Endothelial cell of umbilical vein (primary cell): ENCODE data around the gene DGKH. TPM values are rescaled to one million over a fixed set of nuclear protein-coding genes. Genes with fewer than 3 reads are reported as not detected.

Source experiments
- BruUV-seq: library from RNA; stranded (reverse); fragments of 400-500 nt; replicated peaks from 2 replicates; lab custom pipeline; 2021; lab: Mats Ljungman, UMichigan
- CTCF ChIA-PET: fragments of 300-600, 350-600 bp; sonication (Branson Sonifier 250); formaldehyde crosslinking; loops from one replicate; lab custom pipeline; 2021; ENCODE audit warnings: antibody characterized with exemption, inconsistent platforms; lab: Charles Lee
- POLR2A ChIA-PET: fragments of 300-600, 350-600 bp; sonication (Branson Sonifier 250); formaldehyde crosslinking; loops from one replicate; lab custom pipeline; 2021; ENCODE audit warnings: antibody characterized with exemption, inconsistent platforms; lab: Charles Lee
- DNase-seq: peaks from one replicate; pipeline ENCODE4 v3.0.0-alpha.2; 2011; ENCODE audit warnings: low read depth, low spot score
- FAIRE-seq: peaks from 2 replicates; lab custom pipeline; 2011; peaks lifted over from hg19 to GRCh38; lab: Jason Lieb, UNC
- H2AFZ ChIP-seq: 2 replicates; pipeline ENCODE4 v1.6.0; 2012; ENCODE audit warnings: low read depth, low read length, control low read depth, inconsistent platforms
- H3K27ac ChIP-seq: 2 replicates; pipeline ENCODE4 v1.5.1; 2011; ENCODE audit warnings: low read depth, mild to moderate bottlenecking, control low read depth, low read length, moderate library complexity; ENCODE audit not compliant: insufficient read depth
- H3K27me3 ChIP-seq, 2 experiments: 2 replicates each; pipeline versions ENCODE4 v1.6.0 to v1.6.1; 2011; ENCODE audit warnings: low read length in 2 of 2, mixed read lengths in 1 of 2; ENCODE audit not compliant: control insufficient read depth in 2 of 2, insufficient read depth in 2 of 2
- H3K36me3 ChIP-seq, 2 experiments: 2 replicates in 1 of 2; 3 replicates in 1 of 2; pipeline ENCODE4 v1.5.1; 2011; ENCODE audit warnings: low read length in 2 of 2, mild to moderate bottlenecking in 1 of 2, moderate library complexity in 1 of 2; ENCODE audit not compliant: control insufficient read depth in 2 of 2, insufficient read depth in 2 of 2; ENCODE audit errors: extremely low read depth in 1 of 2
- H3K4me1 ChIP-seq: 3 replicates; pipeline ENCODE4 v1.5.1; 2011; ENCODE audit warnings: mild to moderate bottlenecking, low read length; ENCODE audit not compliant: control insufficient read depth, insufficient read depth; ENCODE audit errors: extremely low read depth
- H3K4me2 ChIP-seq: 2 replicates; pipeline ENCODE4 v1.6.1; 2011; ENCODE audit warnings: low read length, control low read depth, mixed read lengths; ENCODE audit not compliant: insufficient read depth
- H3K4me3 ChIP-seq, 3 experiments: fragments of 200-600 bp in 1 of 3; sonication (generic), shearing (Covaris generic) in 1 of 3; replicated peaks in 1 of 3; 2 replicates each; pipeline ENCODE4 v1.5.1; 2011 to 2016; ENCODE audit warnings: control low read depth in 3 of 3, low read length in 3 of 3, mild to moderate bottlenecking in 2 of 3, inconsistent platforms in 1 of 3, low read depth in 1 of 3, moderate library complexity in 1 of 3; ENCODE audit not compliant: insufficient read depth in 1 of 3
- H3K79me2 ChIP-seq: 2 replicates; pipeline ENCODE4 v1.6.0; 2012; ENCODE audit warnings: low read length, inconsistent platforms; ENCODE audit not compliant: control insufficient read depth, insufficient read depth
- H3K9ac ChIP-seq: replicated peaks from 2 replicates; pipeline ENCODE3; 2011; ENCODE audit warnings: low read length, control low read depth; ENCODE audit not compliant: insufficient read depth; ENCODE audit errors: extremely low read depth
- H3K9me1 ChIP-seq: replicated peaks from 3 replicates; pipeline ENCODE4 v1.6.0; 2011; ENCODE audit warnings: mild to moderate bottlenecking, low read length; ENCODE audit not compliant: control insufficient read depth, insufficient read depth; ENCODE audit errors: extremely low read depth
- H3K9me3 ChIP-seq: replicated peaks from 2 replicates; pipeline ENCODE4 v1.5.1; 2012; ENCODE audit warnings: low read length, inconsistent platforms; ENCODE audit not compliant: control insufficient read depth, insufficient read depth
- H4K20me1 ChIP-seq: replicated peaks from 2 replicates; pipeline ENCODE3; 2011; ENCODE audit warnings: mild to moderate bottlenecking, low read length; ENCODE audit not compliant: control insufficient read depth, insufficient read depth; ENCODE audit errors: extremely low read depth
- CTCF ChIP-seq, 2 donors: IDR thresholded peaks; 1 replicate in 1 of 2; 2 replicates in 1 of 2; pipeline ENCODE4 v1.5.1; 2011; ENCODE audit warnings: low read length in 2 of 2, mild to moderate bottlenecking in 2 of 2, moderate library complexity in 2 of 2, control low read depth in 1 of 2, inconsistent platforms in 1 of 2, low read depth in 1 of 2; ENCODE audit not compliant: insufficient read depth in 1 of 2; ENCODE audit errors: extremely low read depth in 1 of 2
- GATA2 ChIP-seq: IDR thresholded peaks from 2 replicates; pipeline ENCODE4 v1.7.0; 2011; ENCODE audit warnings: low read depth, mild to moderate bottlenecking, moderate library complexity, mixed read lengths, low read length; ENCODE audit not compliant: insufficient read length, insufficient read depth
- JUN ChIP-seq: IDR thresholded peaks from 2 replicates; pipeline ENCODE4 v1.6.1; 2011; ENCODE audit warnings: borderline replicate concordance, low read depth; ENCODE audit not compliant: insufficient read length, insufficient read depth
- MAX ChIP-seq: IDR thresholded peaks from 2 replicates; pipeline ENCODE4 v1.6.1; 2011; ENCODE audit not compliant: insufficient read depth, insufficient read length
- POLR2A ChIP-seq: IDR thresholded peaks from 2 replicates; pipeline ENCODE4 v1.6.1; 2012; ENCODE audit warnings: low read depth, mild to moderate bottlenecking, control low read depth, low read length
- dilution Hi-C: fragments of 300-500 bp; cut with MboI; formaldehyde crosslinking; loops from one replicate; pipeline ENCODE4 v1.15.0; 2019; ENCODE audit warnings: low sequenced_read_pairs; ENCODE audit not compliant: extremely low pct_ligation_motif_present
- intact Hi-C: fragments of 100-400 bp; cut with micrococcal nuclease; formaldehyde crosslinking; loops from one replicate; pipeline ENCODE4 v1.10.0; 2022
- polyA plus RNA-seq, 4 experiments: library from polyadenylated mRNA; depleted of rRNA in 3 of 4; stranded (reverse) in 3 of 4; unstranded in 1 of 4; fragments of >200 nt; gene quantifications; 2 replicates each; pipeline versions ENCODE4 v1.2.1 to v1.2.3, GENCODE V29; 2011 to 2012; ENCODE audit warnings: missing spikeins in 1 of 4
- total RNA-seq: library from RNA; stranded (reverse); gene quantifications from 2 replicates; pipeline ENCODE4 v1.2.3, GENCODE V29; 2021

The DGKH gene
- total and polyA plus RNA-seq, 2 donors (not counting 3 experiments of a cell fraction or from before 2014, with no cell fraction given) = 4.1 to 30.1 TPM

- dilution Hi-C loops = loop anchor here (25.0 kb wide), 1 partner anchor 448 kb away; no protein-coding TSS in a partner anchor
- DNase-seq (no peak), FAIRE-seq (no peak)
- H3K9me3 ChIP-seq = no peaks in the 10 kb centered on the region
- peaks cover 15% of the 10 kb centered on the region for H3K79me2 ChIP-seq
- no peaks in the 10 kb centered on the region for H3K27me3 ChIP-seq
- H3K9ac ChIP-seq = no peak overlapping the region
- ChIA-PET CTCF (interaction anchor here (0.6 to 15.3 kb wide), 12 partner anchors 8 to 723 kb away, joined by 3 to 221 read pairs (median 3); partner anchors contain the start of gene DGKH), POLR2A (no interaction called here)
- no peak overlapping the region for H2AFZ ChIP-seq
- no peak overlapping the region for H3K4me2 ChIP-seq
- H3K4me3 ChIP-seq = no peak overlapping the region
- no peaks in the 10 kb centered on the region for H3K9me1 ChIP-seq
- no peak overlapping the region for H3K27ac ChIP-seq
- H3K4me1 ChIP-seq = no peaks in the 10 kb centered on the region
- BruUV-seq = no TSS peak
- intact Hi-C loops = loop anchor here (1.0 to 2.0 kb wide), 5 partner anchors 63 to 757 kb away; no protein-coding TSS in a partner anchor
- no peaks in the 10 kb centered on the region for H3K36me3 ChIP-seq
- TF ChIP-seq POLR2A (no peak), GATA2 (no peak), JUN (no peak), CTCF (IDR thresholded peaks at IDR 0.05; ENCODE audit: extremely low read depth in 1 of 2, insufficient read depth in 1 of 2, low read depth in 1 of 2, low read length in 2 of 2) (no peak), MAX (no peak)
- H4K20me1 ChIP-seq = no peaks in the 10 kb centered on the region
Measured at GRCh38 chr13:42109957-42110356, 61.5 kb downstream of the DGKH start.
